HUES48 (cell line): ENCODE results near the gene SLC25A43.
"Not testable (repeated sequence)": the region's sequence is repeated elsewhere in the genome, so short reads cannot be mapped to it uniquely, and the experiment has no call there.

Experiments used
- H3K27ac ChIP-seq: one replicate; pipeline ENCODE4 v1.7.0; 2013; ENCODE audit warnings: low read depth, low read length, inconsistent platforms
- H3K27me3 ChIP-seq: 2 replicates; pipeline ENCODE4 v1.6.1; 2013; ENCODE audit warnings: mild to moderate bottlenecking, low read length; ENCODE audit not compliant: control insufficient read depth, insufficient read depth
- H3K36me3 ChIP-seq: 2 replicates; pipeline ENCODE4 v1.6.1; 2013; ENCODE audit warnings: low read length; ENCODE audit not compliant: control insufficient read depth, insufficient read depth
- H3K4me1 ChIP-seq: 2 replicates; pipeline ENCODE4 v1.6.1; 2013; ENCODE audit warnings: mild to moderate bottlenecking, low read length; ENCODE audit not compliant: control insufficient read depth, insufficient read depth
- H3K4me3 ChIP-seq: 2 replicates; pipeline ENCODE4 v1.5.1; 2013; ENCODE audit warnings: mild to moderate bottlenecking, low read depth, low read length
- H3K9ac ChIP-seq: 2 replicates; pipeline ENCODE4 v1.6.1; 2013; ENCODE audit warnings: mild to moderate bottlenecking, low read depth, low read length, moderate library complexity
- H3K9me3 ChIP-seq: 2 replicates; pipeline ENCODE4 v1.6.1; 2013; ENCODE audit warnings: low read length; ENCODE audit not compliant: control insufficient read depth, insufficient read depth

SLC25A43 gene

GRCh38 chrX:119427024-119427794 is 28.1 kb downstream of the SLC25A43 start:
- H3K27me3 ChIP-seq = no peaks in the 10 kb centered on the region
- H3K9me3 ChIP-seq = peaks cover 23% of the 10 kb centered on the region
- no peaks in the 10 kb centered on the region for H3K4me1 ChIP-seq
- H3K4me3 ChIP-seq = no peak overlapping the region; the same call in 1 of the 2 replicates
- H3K9ac ChIP-seq = no peak overlapping the region
- no peaks in the 10 kb centered on the region for H3K36me3 ChIP-seq
- no peak overlapping the region for H3K27ac ChIP-seq

- H3K9ac ChIP-seq = no peak overlapping the region
- H3K4me3 ChIP-seq = no peak overlapping the region
- H3K27me3 ChIP-seq = no peaks in the 10 kb centered on the region
- H3K9me3 ChIP-seq = peaks cover 17% of the 10 kb centered on the region
- no peaks in the 10 kb centered on the region for H3K36me3 ChIP-seq
- H3K27ac ChIP-seq = no peak overlapping the region
- no peaks in the 10 kb centered on the region for H3K4me1 ChIP-seq
Observed at GRCh38 chrX:119427795-119428185, 28.7 kb downstream of the SLC25A43 start.

DNA sequence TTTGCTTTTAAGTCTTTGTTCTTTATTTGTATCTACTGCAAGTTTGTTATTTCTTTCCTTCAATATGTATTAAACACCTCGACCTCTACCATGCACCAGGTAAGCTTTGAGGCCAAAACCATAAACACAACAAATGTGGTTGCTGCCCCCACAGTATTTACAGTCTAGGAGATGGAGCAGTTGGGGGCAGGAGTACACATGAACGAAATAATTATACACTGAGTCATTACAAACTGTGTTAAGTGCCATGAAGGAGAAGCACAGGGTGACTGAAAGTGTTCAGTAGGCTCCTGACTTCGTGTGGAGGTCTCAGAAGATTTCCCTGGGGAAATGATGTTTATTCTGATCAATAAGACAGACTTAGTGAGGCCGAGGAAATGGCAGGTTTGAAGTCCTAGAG is 30.3 kb downstream of the SLC25A43 start:
- H3K9me3 ChIP-seq = peaks cover 15% of the 10 kb centered on the region
- no peaks in the 10 kb centered on the region for H3K4me1 ChIP-seq
- no peak overlapping the region for H3K4me3 ChIP-seq
- no peaks in the 10 kb centered on the region for H3K36me3 ChIP-seq
- H3K9ac ChIP-seq = no peak overlapping the region
- H3K27ac ChIP-seq = no peak overlapping the region
- H3K27me3 ChIP-seq = no peaks in the 10 kb centered on the region

- H3K9me3 ChIP-seq, H3K27ac ChIP-seq, H3K27me3 ChIP-seq, H3K4me1 ChIP-seq, H3K9ac ChIP-seq, H3K36me3 ChIP-seq, H3K4me3 ChIP-seq: not testable (repeated sequence)
Observed at GRCh38 chrX:119441295-119441694, 42.2 kb downstream of the SLC25A43 start.

DNA sequence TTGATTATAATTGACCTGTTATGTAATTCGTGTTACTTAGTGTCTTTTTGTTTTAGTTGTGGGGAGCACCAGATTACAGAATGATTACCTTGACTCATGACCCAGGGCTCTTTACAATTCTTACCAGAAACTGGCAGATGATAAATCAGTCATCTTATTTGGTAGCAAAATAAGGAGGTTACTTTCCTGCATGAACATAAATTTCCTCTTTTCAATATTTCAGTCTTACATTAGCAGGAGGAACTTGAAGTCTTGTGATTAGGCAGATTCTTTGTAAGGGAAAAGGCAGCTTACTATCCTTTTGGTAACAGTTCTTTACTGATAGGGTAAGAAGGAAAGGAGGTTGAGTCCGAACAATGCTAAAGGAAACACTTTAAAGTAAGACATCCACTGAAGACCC is 43.1 kb downstream of the SLC25A43 start:
- H3K4me1 ChIP-seq = no peaks in the 10 kb centered on the region
- H3K27ac ChIP-seq = no peak overlapping the region
- H3K36me3 ChIP-seq = no peaks in the 10 kb centered on the region
- H3K9ac ChIP-seq = no peak overlapping the region
- H3K9me3 ChIP-seq = no peaks in the 10 kb centered on the region; the same call in 1 of the 2 replicates
- H3K27me3 ChIP-seq = no peaks in the 10 kb centered on the region
- no peak overlapping the region for H3K4me3 ChIP-seq

DNA sequence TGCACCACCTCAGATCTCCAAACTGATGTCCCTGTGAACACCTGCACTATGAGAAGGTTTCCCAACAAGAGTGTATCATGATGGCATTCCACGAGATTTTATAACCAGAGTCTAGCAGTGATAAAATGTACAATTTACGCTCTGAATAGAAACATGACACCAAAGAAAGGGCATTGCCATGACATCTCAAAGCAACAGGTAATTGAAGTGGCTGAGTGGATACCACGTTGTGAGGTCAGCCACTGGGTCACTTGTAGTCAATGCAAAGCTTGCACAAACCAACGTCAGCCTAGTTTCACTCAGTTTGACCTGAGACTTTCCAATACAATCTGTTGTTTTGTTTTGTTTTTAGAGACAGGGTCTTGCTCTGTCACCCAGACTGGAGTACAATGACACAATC is 54.1 kb downstream of the SLC25A43 start:
- Histone ChIP-seq H3K9ac (no peak overlapping the region), H3K27me3 (no peaks in the 10 kb centered on the region), H3K36me3 (no peaks in the 10 kb centered on the region), H3K4me3 (no peak overlapping the region), H3K27ac (no peak overlapping the region), H3K9me3 (peaks cover 36% of the 10 kb centered on the region), H3K4me1 (no peaks in the 10 kb centered on the region)

DNA sequence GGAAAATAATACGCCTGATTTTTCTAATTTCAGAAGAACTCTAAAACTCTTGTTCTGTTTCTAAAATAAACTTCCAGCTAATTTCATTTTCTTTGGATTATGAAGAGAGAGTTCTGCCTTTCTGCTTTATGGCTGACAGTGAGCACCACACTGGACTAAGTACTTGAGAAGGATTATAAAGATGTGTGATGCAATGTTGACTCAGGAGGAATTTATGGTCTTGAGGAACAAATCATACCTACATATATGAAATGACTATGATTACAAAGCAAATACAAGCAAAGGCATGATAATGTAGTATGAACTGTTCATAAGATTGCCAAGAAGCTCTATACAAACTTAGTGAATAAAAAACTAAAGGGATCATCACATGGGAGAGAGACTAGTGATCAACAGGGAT is 56.1 kb downstream of the SLC25A43 start:
- H3K36me3 ChIP-seq = no peaks in the 10 kb centered on the region
- no peak overlapping the region for H3K9ac ChIP-seq
- H3K27me3 ChIP-seq = no peaks in the 10 kb centered on the region
- no peak overlapping the region for H3K27ac ChIP-seq
- peaks cover 36% of the 10 kb centered on the region for H3K9me3 ChIP-seq
- no peaks in the 10 kb centered on the region for H3K4me1 ChIP-seq
- H3K4me3 ChIP-seq = no peak overlapping the region

- Histone ChIP-seq H3K4me3 (no peak overlapping the region), H3K9me3 (peaks cover 19% of the 10 kb centered on the region), H3K27ac (no peak overlapping the region), H3K27me3 (no peaks in the 10 kb centered on the region), H3K4me1 (no peaks in the 10 kb centered on the region), H3K9ac (no peak overlapping the region), H3K36me3 (no peaks in the 10 kb centered on the region)
Observed at GRCh38 chrX:119459181-119459580, 60.0 kb downstream of the SLC25A43 start.

DNA sequence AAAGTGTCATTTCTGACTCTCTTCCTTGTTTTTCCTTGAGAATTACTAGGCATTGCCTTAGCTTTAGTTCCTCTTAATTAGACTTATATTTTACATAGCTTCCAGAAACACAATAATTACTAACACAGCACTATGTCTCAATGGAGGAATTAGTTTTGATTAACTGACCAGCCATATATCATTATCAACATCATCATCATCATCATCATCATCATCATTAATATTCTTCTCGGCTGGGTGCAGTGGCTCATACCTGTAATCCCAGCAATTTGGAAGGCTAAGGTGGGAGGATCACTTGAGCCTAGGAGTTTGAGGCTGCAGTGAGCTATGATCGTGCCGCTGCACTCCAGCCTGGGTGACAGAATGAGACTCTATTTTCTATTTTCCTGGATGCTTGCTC is 66.4 kb downstream of the SLC25A43 start:
- no peak overlapping the region for H3K4me3 ChIP-seq

DNA sequence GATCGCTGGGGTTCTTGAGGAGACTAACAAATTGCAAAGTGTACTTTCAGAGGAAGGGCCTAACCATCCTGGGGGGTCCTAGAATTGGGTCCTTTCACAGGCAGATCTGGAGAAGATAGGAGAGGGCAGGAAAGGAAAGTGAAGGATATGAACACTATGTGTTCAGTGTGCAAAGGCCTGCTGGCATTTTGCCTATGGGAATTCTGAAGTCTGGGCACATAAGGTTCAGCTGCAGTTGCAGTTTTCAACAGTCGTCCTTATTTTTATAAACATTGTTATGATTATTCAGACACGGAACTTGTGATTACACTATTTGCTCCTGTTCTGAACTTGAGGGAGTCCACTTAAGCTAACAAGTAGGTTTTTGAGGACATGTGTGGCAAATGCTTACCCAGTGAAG is 67.8 kb downstream of the SLC25A43 start:
- no peaks in the 10 kb centered on the region for H3K27me3 ChIP-seq
- no peak overlapping the region for H3K4me3 ChIP-seq
- H3K27ac ChIP-seq = no peak overlapping the region
- peaks cover 34% of the 10 kb centered on the region for H3K9me3 ChIP-seq
- no peak overlapping the region for H3K9ac ChIP-seq
- H3K4me1 ChIP-seq = no peaks in the 10 kb centered on the region
- H3K36me3 ChIP-seq = peaks cover 24% of the 10 kb centered on the region

More for the DNA sequence above, 66.4 kb downstream of the SLC25A43 start:
- no peak overlapping the region for H3K9ac ChIP-seq
- peaks cover 30% of the 10 kb centered on the region for H3K9me3 ChIP-seq
- no peaks in the 10 kb centered on the region for H3K4me1 ChIP-seq
- no peak overlapping the region for H3K27ac ChIP-seq
- peaks cover 14% of the 10 kb centered on the region for H3K36me3 ChIP-seq
- no peaks in the 10 kb centered on the region for H3K27me3 ChIP-seq

DNA sequence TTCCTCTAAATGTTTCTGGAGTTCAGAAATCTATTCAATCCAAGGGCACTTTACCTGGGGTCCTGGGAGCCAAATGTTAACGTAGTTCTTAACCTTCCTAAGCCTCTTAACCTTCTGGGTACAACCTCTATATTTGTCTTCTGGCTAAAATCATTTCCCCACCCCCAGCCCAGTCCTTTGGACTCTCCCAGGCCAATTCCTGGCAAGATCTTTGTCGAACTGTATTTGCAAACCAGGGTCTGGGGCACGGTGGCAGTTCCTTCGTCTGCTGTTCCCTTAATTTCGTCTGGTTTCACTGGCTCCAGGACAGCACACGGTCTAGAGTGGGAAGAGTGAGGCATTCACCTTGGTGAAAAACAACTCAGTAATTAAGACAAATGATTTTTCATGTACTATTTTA is 68.3 kb downstream of the SLC25A43 start:
- peak overlapping the region; percentile 87; the same call in 1 of the 2 replicates for H3K4me3 ChIP-seq
- no peaks in the 10 kb centered on the region for H3K27me3 ChIP-seq
- H3K36me3 ChIP-seq = peaks cover 24% of the 10 kb centered on the region
- H3K4me1 ChIP-seq = no peaks in the 10 kb centered on the region
- H3K27ac ChIP-seq = no peak overlapping the region
- no peak overlapping the region for H3K9ac ChIP-seq
- peaks cover 31% of the 10 kb centered on the region for H3K9me3 ChIP-seq
